HEK293 (cell line): ENCODE measurements around the gene SAFB.

Experiments used
- ATF2 ChIP-seq: fragments of 450-650 bp; formaldehyde crosslinking; IDR thresholded peaks from 2 replicates; pipeline ENCODE4 v1.5.1; 2016; ENCODE audit warnings: missing biosample characterization, missing genetic modification characterization, low read depth
- BCL11B ChIP-seq: fragments of 450-650 bp; formaldehyde crosslinking; IDR thresholded peaks from 2 replicates; pipeline ENCODE4 v1.5.1; 2016; ENCODE audit warnings: low read depth, missing biosample characterization, missing genetic modification characterization
- ELK4 ChIP-seq: IDR thresholded peaks from 2 replicates; pipeline ENCODE4 v1.6.1; 2011; ENCODE audit warnings: mild to moderate bottlenecking, low read depth, low read length, borderline replicate concordance
- KLF10 ChIP-seq: fragments of 450-650 bp; IDR thresholded peaks from 2 replicates; pipeline ENCODE4 v1.5.1; 2018; ENCODE audit warnings: missing biosample characterization, mild to moderate bottlenecking, missing genetic modification characterization
- OVOL3 ChIP-seq: fragments of 450-650 bp; formaldehyde crosslinking; IDR thresholded peaks from 2 replicates; pipeline ENCODE4 v1.5.1; 2016; ENCODE audit warnings: missing biosample characterization, missing genetic modification characterization
- PRDM1 ChIP-seq: fragments of 450-650 bp; formaldehyde crosslinking; IDR thresholded peaks from 2 replicates; pipeline ENCODE4; 2016; ENCODE audit warnings: missing biosample characterization, missing genetic modification characterization
- YY1 ChIP-seq: fragments of 450-650 bp; formaldehyde crosslinking; IDR thresholded peaks from 2 replicates; pipeline ENCODE4 v1.5.1; 2018; ENCODE audit warnings: missing biosample characterization, missing genetic modification characterization
- ZNF133 ChIP-seq: fragments of 450-650 bp; formaldehyde crosslinking; IDR thresholded peaks from 2 replicates; pipeline ENCODE4 v1.5.1; 2016; ENCODE audit warnings: missing biosample characterization, missing genetic modification characterization
- ZNF202 ChIP-seq: fragments of 450-650 bp; formaldehyde crosslinking; IDR thresholded peaks from 2 replicates; pipeline ENCODE4 v1.5.1; 2016; ENCODE audit warnings: missing biosample characterization, missing genetic modification characterization, borderline replicate concordance
- ZNF37A ChIP-seq: fragments of 450-650 bp; IDR thresholded peaks from 2 replicates; pipeline ENCODE4 v1.5.1; 2018; ENCODE audit warnings: missing biosample characterization, missing genetic modification characterization
- ZNF391 ChIP-seq: fragments of 450-650 bp; formaldehyde crosslinking; IDR thresholded peaks from 2 replicates; pipeline ENCODE4 v1.5.1; 2016; ENCODE audit warnings: low read depth, missing biosample characterization, missing genetic modification characterization, borderline replicate concordance
- ZNF416 ChIP-seq: fragments of 450-650 bp; formaldehyde crosslinking; IDR thresholded peaks from 2 replicates; pipeline ENCODE4 v1.5.1; 2016; ENCODE audit warnings: missing biosample characterization, missing genetic modification characterization
- ZNF510 ChIP-seq: fragments of 450-650 bp; formaldehyde crosslinking; IDR thresholded peaks from 2 replicates; pipeline ENCODE4 v1.5.1; 2018; ENCODE audit warnings: mild to moderate bottlenecking, missing genetic modification characterization, missing biosample characterization; ENCODE audit not compliant: insufficient replicate concordance
- ZNF518A ChIP-seq: fragments of 450-650 bp; formaldehyde crosslinking; conservative IDR thresholded peaks from 2 replicates; pipeline ENCODE4 v1.5.1; 2016; ENCODE audit warnings: low read depth, missing biosample characterization, missing genetic modification characterization
- ZNF521 ChIP-seq: fragments of 450-650 bp; formaldehyde crosslinking; IDR thresholded peaks from 2 replicates; pipeline ENCODE4 v1.5.1; 2017; ENCODE audit warnings: missing biosample characterization, mild to moderate bottlenecking, missing genetic modification characterization
- ZNF561 ChIP-seq: fragments of 450-650 bp; IDR thresholded peaks from 2 replicates; pipeline ENCODE4 v1.5.1; 2018; ENCODE audit warnings: missing biosample characterization, missing genetic modification characterization, borderline replicate concordance
- ZNF610 ChIP-seq: fragments of 450-650 bp; formaldehyde crosslinking; IDR thresholded peaks from 2 replicates; pipeline ENCODE4 v1.5.1; 2016; ENCODE audit warnings: missing biosample characterization, missing genetic modification characterization, borderline replicate concordance
- ZNF626 ChIP-seq: fragments of 450-650 bp; sonication (Bioruptor Pico); formaldehyde crosslinking; IDR thresholded peaks from 2 replicates; pipeline ENCODE4 v1.5.1; 2018; ENCODE audit warnings: missing biosample characterization, missing genetic modification characterization, inconsistent platforms
- ZNF830 ChIP-seq: fragments of 450-650 bp; IDR thresholded peaks from 2 replicates; pipeline ENCODE4 v1.5.0; 2018; ENCODE audit warnings: missing biosample characterization, missing genetic modification characterization, low read depth, mild to moderate bottlenecking, moderate library complexity
- ZNF837 ChIP-seq: fragments of 450-650 bp; formaldehyde crosslinking; IDR thresholded peaks from 2 replicates; pipeline ENCODE4 v1.5.1; 2016; ENCODE audit warnings: missing biosample characterization, missing genetic modification characterization
- ZSCAN18 ChIP-seq: fragments of 450-650 bp; formaldehyde crosslinking; IDR thresholded peaks from 2 replicates; pipeline ENCODE4 v1.5.1; 2016; ENCODE audit warnings: missing biosample characterization, missing genetic modification characterization
- TF ChIP-seq, protein P1 (sequence below): fragments of 450-650 bp; formaldehyde crosslinking; IDR thresholded peaks from 2 replicates; pipeline ENCODE4 v1.5.1; 2016; ENCODE audit warnings: missing biosample characterization, missing genetic modification characterization
- TF ChIP-seq, protein P2 (sequence below): fragments of 450-650 bp; formaldehyde crosslinking; IDR thresholded peaks from 2 replicates; pipeline ENCODE4 v1.5.1; 2016; ENCODE audit warnings: missing biosample characterization, missing genetic modification characterization, borderline replicate concordance

Gene SAFB

GRCh38 chr19:5690125-5690954 lies 67.5 kb downstream of the SAFB start, which contains the start of gene RPL36 (continued):
- TF ChIP-seq ATF2 (tag by site-specific recombination) (no peak), ZNF202 (tag by site-specific recombination) (no peak), ZNF518A (tag by site-specific recombination) (no peak), ELK4 (no peak), ZNF610 (peak; percentile 53), ZNF626 (tag by site-specific recombination) (no peak), ZNF37A (no peak), ZNF133 (no peak), ZNF416 (tag by site-specific recombination) (no peak), ZNF510 (tag by site-specific recombination) (no peak), BCL11B (tag by site-specific recombination) (peak; percentile 92; the same call in 1 of the 2 replicates), YY1 (peak; percentile 77), KLF10 (tag by site-specific recombination) (peak; percentile 73), ZNF561 (tag by site-specific recombination) (no peak), ZSCAN18 (tag by site-specific recombination) (peak; percentile 59; the same call in 1 of the 2 replicates), ZNF837 (tag by site-specific recombination) (no peak), OVOL3 (tag by site-specific recombination) (0 out of 2 replicates have a peak, but pooled peaks have one; percentile 20), ZNF391 (tag by site-specific recombination) (peak; percentile 94; the same call in 1 of the 2 replicates), ZNF830 (no peak), PRDM1 (tag by site-specific recombination) (no peak), ZNF521 (tag by site-specific recombination) (no peak)
- TF ChIP-seq, protein P1, sequence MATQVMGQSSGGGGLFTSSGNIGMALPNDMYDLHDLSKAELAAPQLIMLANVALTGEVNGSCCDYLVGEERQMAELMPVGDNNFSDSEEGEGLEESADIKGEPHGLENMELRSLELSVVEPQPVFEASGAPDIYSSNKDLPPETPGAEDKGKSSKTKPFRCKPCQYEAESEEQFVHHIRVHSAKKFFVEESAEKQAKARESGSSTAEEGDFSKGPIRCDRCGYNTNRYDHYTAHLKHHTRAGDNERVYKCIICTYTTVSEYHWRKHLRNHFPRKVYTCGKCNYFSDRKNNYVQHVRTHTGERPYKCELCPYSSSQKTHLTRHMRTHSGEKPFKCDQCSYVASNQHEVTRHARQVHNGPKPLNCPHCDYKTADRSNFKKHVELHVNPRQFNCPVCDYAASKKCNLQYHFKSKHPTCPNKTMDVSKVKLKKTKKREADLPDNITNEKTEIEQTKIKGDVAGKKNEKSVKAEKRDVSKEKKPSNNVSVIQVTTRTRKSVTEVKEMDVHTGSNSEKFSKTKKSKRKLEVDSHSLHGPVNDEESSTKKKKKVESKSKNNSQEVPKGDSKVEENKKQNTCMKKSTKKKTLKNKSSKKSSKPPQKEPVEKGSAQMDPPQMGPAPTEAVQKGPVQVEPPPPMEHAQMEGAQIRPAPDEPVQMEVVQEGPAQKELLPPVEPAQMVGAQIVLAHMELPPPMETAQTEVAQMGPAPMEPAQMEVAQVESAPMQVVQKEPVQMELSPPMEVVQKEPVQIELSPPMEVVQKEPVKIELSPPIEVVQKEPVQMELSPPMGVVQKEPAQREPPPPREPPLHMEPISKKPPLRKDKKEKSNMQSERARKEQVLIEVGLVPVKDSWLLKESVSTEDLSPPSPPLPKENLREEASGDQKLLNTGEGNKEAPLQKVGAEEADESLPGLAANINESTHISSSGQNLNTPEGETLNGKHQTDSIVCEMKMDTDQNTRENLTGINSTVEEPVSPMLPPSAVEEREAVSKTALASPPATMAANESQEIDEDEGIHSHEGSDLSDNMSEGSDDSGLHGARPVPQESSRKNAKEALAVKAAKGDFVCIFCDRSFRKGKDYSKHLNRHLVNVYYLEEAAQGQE (tag by site-specific recombination) = peak; percentile 89
- TF ChIP-seq, protein P2, sequence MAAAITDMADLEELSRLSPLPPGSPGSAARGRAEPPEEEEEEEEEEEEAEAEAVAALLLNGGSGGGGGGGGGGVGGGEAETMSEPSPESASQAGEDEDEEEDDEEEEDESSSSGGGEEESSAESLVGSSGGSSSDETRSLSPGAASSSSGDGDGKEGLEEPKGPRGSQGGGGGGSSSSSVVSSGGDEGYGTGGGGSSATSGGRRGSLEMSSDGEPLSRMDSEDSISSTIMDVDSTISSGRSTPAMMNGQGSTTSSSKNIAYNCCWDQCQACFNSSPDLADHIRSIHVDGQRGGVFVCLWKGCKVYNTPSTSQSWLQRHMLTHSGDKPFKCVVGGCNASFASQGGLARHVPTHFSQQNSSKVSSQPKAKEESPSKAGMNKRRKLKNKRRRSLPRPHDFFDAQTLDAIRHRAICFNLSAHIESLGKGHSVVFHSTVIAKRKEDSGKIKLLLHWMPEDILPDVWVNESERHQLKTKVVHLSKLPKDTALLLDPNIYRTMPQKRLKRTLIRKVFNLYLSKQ (tag by site-specific recombination) = no peak
